HG02938 (cell line): ENCODE results near the gene DHODH.

Experiments
- ATAC-seq: cut with Tn5 transposase; IDR thresholded peaks from one replicate; pipeline ENCODE4 v1.9.1; 2021; ENCODE audit warnings: mild to moderate bottlenecking, moderate library complexity; ENCODE audit not compliant: unreplicated experiment

Gene DHODH

GRCh38 chr16:72013389-72013788, 4.8 kb downstream of the DHODH start:
- ATAC-seq: no peak

- ATAC-seq: no peak
Measured at GRCh38 chr16:72013888-72014581, 5.5 kb downstream of the DHODH start.

GRCh38 chr16:72014675-72015074, 6.1 kb downstream of the DHODH start:
- no peak for ATAC-seq

GRCh38 chr16:72015124-72015523, 6.6 kb downstream of the DHODH start:
- ATAC-seq: no peak

GRCh38 chr16:72018470-72018869, 9.9 kb downstream of the DHODH start:
- no peak for ATAC-seq

- ATAC-seq: no peak
Measured at GRCh38 chr16:72021043-72021442, 12.5 kb downstream of the DHODH start.

GRCh38 chr16:72022127-72022526, 13.6 kb downstream of the DHODH start:
- ATAC-seq: no peak

- ATAC-seq: no peak
Measured at GRCh38 chr16:72023962-72024361, 15.4 kb downstream of the DHODH start.

GRCh38 chr16:72024862-72025382, 16.4 kb downstream of the DHODH start:
- ATAC-seq: no peak

- no peak for ATAC-seq
Measured at GRCh38 chr16:72025404-72026114, 17.0 kb downstream of the DHODH start.

- ATAC-seq: no peak
Measured at GRCh38 chr16:72027669-72028378, 19.3 kb downstream of the DHODH start.

GRCh38 chr16:72029567-72030271, 21.2 kb downstream of the DHODH start:
- ATAC-seq: no peak

- ATAC-seq: no peak
Measured at GRCh38 chr16:72033437-72033836, 24.9 kb downstream of the DHODH start.

GRCh38 chr16:72036098-72036497, 27.6 kb downstream of the DHODH start:
- ATAC-seq: no peak

GRCh38 chr16:72042157-72042660, 33.7 kb downstream of the DHODH start:
- ATAC-seq: no peak

GRCh38 chr16:72043058-72043457, 34.5 kb downstream of the DHODH start:
- no peak for ATAC-seq

- no peak for ATAC-seq
Measured at GRCh38 chr16:72043539-72043938, 35.0 kb downstream of the DHODH start.

GRCh38 chr16:72044296-72044695, 35.8 kb downstream of the DHODH start:
- no peak for ATAC-seq

- no peak for ATAC-seq
Measured at GRCh38 chr16:72044825-72045359, 36.3 kb downstream of the DHODH start.

- ATAC-seq: no peak
Measured at GRCh38 chr16:72049110-72049509, 40.6 kb downstream of the DHODH start.
